Measurements from ENCODE around the gene C9orf85. TPM values are rescaled to one million over a fixed set of nuclear protein-coding genes. Genes with fewer than 3 reads are reported as not detected.
"Not testable (repeated sequence)": the region's sequence is repeated elsewhere in the genome, so short reads cannot be mapped to it uniquely, and the experiment has no call there.

Gene C9orf85
- total RNA-seq, 4 donors from 2014 or later: 8.2 to 12.7 (median 11.4) TPM

- ATAC-seq (ENCODE audit: low FRiP score) (no peak), DNase-seq (ENCODE audit: low spot score) (no peak)
- TF ChIP-seq CTCF (IDR thresholded peaks at IDR 0.05): no peak
Observed at GRCh38 chr9:72005451-72005850, 94.0 kb downstream of the C9orf85 start.

- DNase-seq (ENCODE audit: low spot score) (no peak), ATAC-seq (ENCODE audit: low FRiP score) (no peak)
- TF ChIP-seq CTCF (IDR thresholded peaks at IDR 0.05): no peak
Observed at GRCh38 chr9:72006501-72006900, 95.1 kb downstream of the C9orf85 start.

- not testable (repeated sequence) for ATAC-seq (ENCODE audit: low FRiP score); DNase-seq (ENCODE audit: low spot score)
Observed at GRCh38 chr9:72007726-72008125, 96.3 kb downstream of the C9orf85 start.

GRCh38 chr9:72012646-72013045 is 101.2 kb downstream of the C9orf85 start:
- DNase-seq (ENCODE audit: low spot score): no peak
- ATAC-seq (ENCODE audit: low FRiP score): no peak
- no peak for TF ChIP-seq CTCF (IDR thresholded peaks at IDR 0.05)

- no peak for ATAC-seq (ENCODE audit: low FRiP score)
- no peak for DNase-seq (ENCODE audit: low spot score)
- no peak for TF ChIP-seq CTCF (IDR thresholded peaks at IDR 0.05)
Observed at GRCh38 chr9:72013292-72013760, 101.9 kb downstream of the C9orf85 start.

GRCh38 chr9:72022841-72023240 is 111.4 kb downstream of the C9orf85 start:
- ATAC-seq (ENCODE audit: low FRiP score) (no peak), DNase-seq (ENCODE audit: low spot score) (no peak)
- TF ChIP-seq CTCF (IDR thresholded peaks at IDR 0.05): no peak

Small RNA genes within 50 kb of the gene (small RNA-seq; reads per million reads assigned to genes)
- gene HSPB1P1 (not detected), gene RF00019 (not detected)

Other genes with a start within 250 kb of the C9orf85 start
- gene CEMIP2, start 143.1 kb upstream of the C9orf85 start, total RNA-seq: 100 to 1,000 TPM in 3 of 4 donors, 10 to 100 TPM in 1; 67.1 to 496 (median 126) TPM
- 10 to 100 TPM; 18.3 to 23.5 (median 19.5) TPM for gene ABHD17B, start 446 bp upstream of the C9orf85 start, total RNA-seq
- not detected for gene C9orf57, start 149.0 kb downstream of the C9orf85 start, total RNA-seq
- not detected for gene GDA, start 237.8 kb downstream of the C9orf85 start, total RNA-seq

Measured in omental fat pad (tissue), 4 donors.